K562 (cell line): ENCODE measurements around the gene PDCD6IP. TPM values are rescaled to one million over a fixed set of nuclear protein-coding genes. Genes with fewer than 3 reads are reported as not detected.

Source experiments
- BACH1 ChIP-seq: fragments of 200-800 bp; sonication (Bioruptor generic); IDR thresholded peaks from 2 replicates; pipeline ENCODE4 v1.6.1; 2016; ENCODE audit warnings: missing genetic modification characterization, missing compliant biosample characterization
- HDAC8 ChIP-seq: fragments of 450-650 bp; IDR thresholded peaks from 2 replicates; pipeline ENCODE4 v1.6.1; 2016; ENCODE audit warnings: mild to moderate bottlenecking, missing genetic modification characterization, moderate library complexity, missing compliant biosample characterization
- KLF10 ChIP-seq: fragments of 250-450 bp; sonication (Bioruptor Pico); IDR thresholded peaks from 2 replicates; pipeline ENCODE4 v1.6.1; 2021; ENCODE audit warnings: matching md5 sums
- KLF16 ChIP-seq: IDR thresholded peaks from 2 replicates; pipeline ENCODE4 v1.6.1; 2016; ENCODE audit warnings: antibody characterized with exemption
- POLR3A ChIP-seq: IDR thresholded peaks from 2 replicates; pipeline ENCODE4 v1.6.1; 2011; ENCODE audit warnings: borderline replicate concordance, mild to moderate bottlenecking, moderate library complexity; ENCODE audit not compliant: insufficient read length, insufficient read depth; ENCODE audit errors: extremely low read depth
- RCOR1 ChIP-seq, 2 experiments: IDR thresholded peaks; 2 replicates each; pipeline ENCODE4 v1.6.1; 2012; ENCODE audit warnings: low read depth in 2 of 2, low read length in 2 of 2, borderline replicate concordance in 1 of 2, improper control_type of control experiment in 1 of 2
- SMC3 ChIP-seq: conservative IDR thresholded peaks from 2 replicates; pipeline ENCODE4 v1.6.1; 2011; ENCODE audit warnings: low read depth, low read length, improper control_type of control experiment; ENCODE audit not compliant: insufficient read depth
- TCF7 ChIP-seq: sonication (generic); IDR thresholded peaks from 2 replicates; pipeline ENCODE4 v1.6.1; 2016; ENCODE audit warnings: antibody characterized with exemption, borderline replicate concordance
- polyA plus RNA-seq, 8 experiments: library from polyadenylated mRNA; depleted of rRNA in 4 of 8; stranded (reverse) in 5 of 8; unstranded in 3 of 8; fragments of >200 nt; fragmentation: Nextera tagmentation in 2 of 8; fragmentation: Illumina TruSeq in 1 of 8; extraction: Ambion mirVana in 2 of 8; extraction: Trizol in 1 of 8; gene quantifications; 2 replicates each; pipeline versions ENCODE4 v1.2.1 to v1.2.3, GENCODE V29; 2011 to 2014; ENCODE audit warnings: inconsistent platforms in 1 of 8, missing spikeins in 1 of 8
- total RNA-seq, 7 experiments: library from RNA; depleted of rRNA in 6 of 7; stranded (reverse); fragments of >200 nt in 6 of 7; fragmentation: Illumina TruSeq in 2 of 7; extraction: Trizol in 2 of 7; gene quantifications; 2 replicates each; pipeline versions ENCODE4 v1.2.1 to v1.2.3, GENCODE V29; 2011 to 2021; ENCODE audit warnings: low replicate concordance in 1 of 7
- TF ChIP-seq, protein P1 (sequence below): fragments of 450-650 bp; IDR thresholded peaks from 2 replicates; pipeline ENCODE4 v1.7.1; 2018; ENCODE audit warnings: mild to moderate bottlenecking, low read depth; ENCODE audit not compliant: partially characterized antibody
- TF ChIP-seq, protein P2 (sequence below), 2 experiments: fragments of 450-650 bp in 1 of 2; sonication (generic) in 1 of 2; formaldehyde crosslinking in 1 of 2; IDR thresholded peaks in 1 of 2; conservative IDR thresholded peaks in 1 of 2; 2 replicates each; pipeline versions ENCODE4 v1.6.1 to v1.8.1; 2016 to 2023; ENCODE audit warnings: mild to moderate bottlenecking in 2 of 2, moderate library complexity in 2 of 2, inconsistent platforms in 1 of 2, missing genetic modification reagents in 1 of 2
- TF ChIP-seq, protein P3 (sequence below): fragments of 200-800 bp; sonication (Bioruptor generic); IDR thresholded peaks from 2 replicates; pipeline ENCODE4 v1.6.1; 2017; ENCODE audit warnings: missing genetic modification characterization, missing compliant biosample characterization
- TF ChIP-seq, protein P4 (sequence below): sonication (generic); formaldehyde crosslinking; IDR thresholded peaks from 2 replicates; pipeline ENCODE4 v1.8.1; 2023; ENCODE audit warnings: missing genetic modification reagents, mild to moderate bottlenecking, borderline replicate concordance
- TF ChIP-seq, protein P5 (sequence below), 2 experiments: IDR thresholded peaks; 2 replicates each; pipeline ENCODE4 v1.6.1; 2011; ENCODE audit warnings: borderline replicate concordance in 1 of 2, control low read depth in 1 of 2, low read depth in 1 of 2, low read length in 1 of 2, mild to moderate bottlenecking in 1 of 2, mixed read lengths in 1 of 2, moderate library complexity in 1 of 2; ENCODE audit not compliant: insufficient read depth in 1 of 2, insufficient read length in 1 of 2, poor library complexity in 1 of 2, severe bottlenecking in 1 of 2; ENCODE audit errors: extremely low read depth in 1 of 2

Gene PDCD6IP
- total and polyA plus RNA-seq, 9 of the 15 experiments (the other 6 are each of a cell fraction or from before 2014, with no cell fraction given): 40.2 to 302 (median 122) TPM

DNA sequence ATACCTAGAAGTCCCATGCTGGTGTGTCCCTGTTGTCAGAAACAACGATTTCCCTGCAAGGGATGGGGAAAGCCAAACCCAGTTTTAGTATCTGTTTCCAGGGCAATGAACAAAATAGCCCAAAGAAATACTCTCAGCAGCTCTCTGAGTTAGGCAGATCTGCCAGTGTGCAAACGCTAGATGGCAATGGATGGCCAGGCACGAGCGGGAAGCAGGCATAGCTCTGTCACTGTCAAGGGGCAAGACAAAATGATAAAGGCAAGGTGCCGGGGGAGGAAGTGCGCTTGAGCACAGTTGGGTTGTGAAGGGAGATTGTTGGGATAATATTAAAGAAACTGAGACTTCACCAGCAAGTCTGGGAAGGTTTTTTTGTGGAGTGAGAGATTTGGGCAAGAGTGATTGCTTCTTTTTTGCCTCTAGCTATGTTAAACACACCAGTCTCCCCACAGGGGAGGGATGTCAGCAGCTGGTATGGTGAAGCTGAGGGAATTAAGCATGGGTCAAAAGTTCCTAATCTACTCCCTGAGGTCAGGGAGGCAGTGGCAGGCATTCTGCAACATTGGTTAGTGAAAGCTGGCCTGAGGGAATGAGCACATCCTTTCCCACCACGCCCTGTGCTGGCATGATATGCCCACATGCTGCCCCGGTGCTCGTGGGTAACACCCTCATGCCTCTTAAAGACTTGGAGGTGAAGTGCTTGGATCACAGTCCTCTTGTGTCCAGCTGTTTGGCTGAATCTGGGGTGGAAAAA, 117.5 kb downstream of the PDCD6IP start (continued):
- TF ChIP-seq, protein P1, sequence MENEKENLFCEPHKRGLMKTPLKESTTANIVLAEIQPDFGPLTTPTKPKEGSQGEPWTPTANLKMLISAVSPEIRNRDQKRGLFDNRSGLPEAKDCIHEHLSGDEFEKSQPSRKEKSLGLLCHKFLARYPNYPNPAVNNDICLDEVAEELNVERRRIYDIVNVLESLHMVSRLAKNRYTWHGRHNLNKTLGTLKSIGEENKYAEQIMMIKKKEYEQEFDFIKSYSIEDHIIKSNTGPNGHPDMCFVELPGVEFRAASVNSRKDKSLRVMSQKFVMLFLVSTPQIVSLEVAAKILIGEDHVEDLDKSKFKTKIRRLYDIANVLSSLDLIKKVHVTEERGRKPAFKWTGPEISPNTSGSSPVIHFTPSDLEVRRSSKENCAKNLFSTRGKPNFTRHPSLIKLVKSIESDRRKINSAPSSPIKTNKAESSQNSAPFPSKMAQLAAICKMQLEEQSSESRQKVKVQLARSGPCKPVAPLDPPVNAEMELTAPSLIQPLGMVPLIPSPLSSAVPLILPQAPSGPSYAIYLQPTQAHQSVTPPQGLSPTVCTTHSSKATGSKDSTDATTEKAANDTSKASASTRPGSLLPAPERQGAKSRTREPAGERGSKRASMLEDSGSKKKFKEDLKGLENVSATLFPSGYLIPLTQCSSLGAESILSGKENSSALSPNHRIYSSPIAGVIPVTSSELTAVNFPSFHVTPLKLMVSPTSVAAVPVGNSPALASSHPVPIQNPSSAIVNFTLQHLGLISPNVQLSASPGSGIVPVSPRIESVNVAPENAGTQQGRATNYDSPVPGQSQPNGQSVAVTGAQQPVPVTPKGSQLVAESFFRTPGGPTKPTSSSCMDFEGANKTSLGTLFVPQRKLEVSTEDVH: no peak
- TF ChIP-seq SMC3 (peak; percentile 62), HDAC8 (tag) (no peak), POLR3A (no peak), TCF7 (no peak), RCOR1 (IDR thresholded peaks at IDR 0.05; ENCODE audit: borderline replicate concordance in 1 of 2, low read depth in 2 of 2, low read length in 2 of 2) (peak in 1 of 2 experiments; percentile 25; a peak in 2 of 4 replicates), BACH1 (tag) (0 out of 2 replicates have a peak, but pooled peaks have one; percentile 21), KLF10 (CRISPR knock-in tag) (no peak), KLF16 (no peak)
- TF ChIP-seq, protein P2, sequence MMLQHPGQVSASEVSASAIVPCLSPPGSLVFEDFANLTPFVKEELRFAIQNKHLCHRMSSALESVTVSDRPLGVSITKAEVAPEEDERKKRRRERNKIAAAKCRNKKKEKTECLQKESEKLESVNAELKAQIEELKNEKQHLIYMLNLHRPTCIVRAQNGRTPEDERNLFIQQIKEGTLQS (IDR thresholded peaks at IDR 0.05): no peak
- TF ChIP-seq, protein P2 (CRISPR knock-in tag; conservative IDR thresholded peaks at IDR 0.05): no peak
- TF ChIP-seq, protein P3, sequence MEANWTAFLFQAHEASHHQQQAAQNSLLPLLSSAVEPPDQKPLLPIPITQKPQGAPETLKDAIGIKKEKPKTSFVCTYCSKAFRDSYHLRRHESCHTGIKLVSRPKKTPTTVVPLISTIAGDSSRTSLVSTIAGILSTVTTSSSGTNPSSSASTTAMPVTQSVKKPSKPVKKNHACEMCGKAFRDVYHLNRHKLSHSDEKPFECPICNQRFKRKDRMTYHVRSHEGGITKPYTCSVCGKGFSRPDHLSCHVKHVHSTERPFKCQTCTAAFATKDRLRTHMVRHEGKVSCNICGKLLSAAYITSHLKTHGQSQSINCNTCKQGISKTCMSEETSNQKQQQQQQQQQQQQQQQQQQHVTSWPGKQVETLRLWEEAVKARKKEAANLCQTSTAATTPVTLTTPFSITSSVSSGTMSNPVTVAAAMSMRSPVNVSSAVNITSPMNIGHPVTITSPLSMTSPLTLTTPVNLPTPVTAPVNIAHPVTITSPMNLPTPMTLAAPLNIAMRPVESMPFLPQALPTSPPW (CRISPR knock-in tag): peak; percentile 27; the same call in 1 of the 2 replicates
- TF ChIP-seq, protein P4, sequence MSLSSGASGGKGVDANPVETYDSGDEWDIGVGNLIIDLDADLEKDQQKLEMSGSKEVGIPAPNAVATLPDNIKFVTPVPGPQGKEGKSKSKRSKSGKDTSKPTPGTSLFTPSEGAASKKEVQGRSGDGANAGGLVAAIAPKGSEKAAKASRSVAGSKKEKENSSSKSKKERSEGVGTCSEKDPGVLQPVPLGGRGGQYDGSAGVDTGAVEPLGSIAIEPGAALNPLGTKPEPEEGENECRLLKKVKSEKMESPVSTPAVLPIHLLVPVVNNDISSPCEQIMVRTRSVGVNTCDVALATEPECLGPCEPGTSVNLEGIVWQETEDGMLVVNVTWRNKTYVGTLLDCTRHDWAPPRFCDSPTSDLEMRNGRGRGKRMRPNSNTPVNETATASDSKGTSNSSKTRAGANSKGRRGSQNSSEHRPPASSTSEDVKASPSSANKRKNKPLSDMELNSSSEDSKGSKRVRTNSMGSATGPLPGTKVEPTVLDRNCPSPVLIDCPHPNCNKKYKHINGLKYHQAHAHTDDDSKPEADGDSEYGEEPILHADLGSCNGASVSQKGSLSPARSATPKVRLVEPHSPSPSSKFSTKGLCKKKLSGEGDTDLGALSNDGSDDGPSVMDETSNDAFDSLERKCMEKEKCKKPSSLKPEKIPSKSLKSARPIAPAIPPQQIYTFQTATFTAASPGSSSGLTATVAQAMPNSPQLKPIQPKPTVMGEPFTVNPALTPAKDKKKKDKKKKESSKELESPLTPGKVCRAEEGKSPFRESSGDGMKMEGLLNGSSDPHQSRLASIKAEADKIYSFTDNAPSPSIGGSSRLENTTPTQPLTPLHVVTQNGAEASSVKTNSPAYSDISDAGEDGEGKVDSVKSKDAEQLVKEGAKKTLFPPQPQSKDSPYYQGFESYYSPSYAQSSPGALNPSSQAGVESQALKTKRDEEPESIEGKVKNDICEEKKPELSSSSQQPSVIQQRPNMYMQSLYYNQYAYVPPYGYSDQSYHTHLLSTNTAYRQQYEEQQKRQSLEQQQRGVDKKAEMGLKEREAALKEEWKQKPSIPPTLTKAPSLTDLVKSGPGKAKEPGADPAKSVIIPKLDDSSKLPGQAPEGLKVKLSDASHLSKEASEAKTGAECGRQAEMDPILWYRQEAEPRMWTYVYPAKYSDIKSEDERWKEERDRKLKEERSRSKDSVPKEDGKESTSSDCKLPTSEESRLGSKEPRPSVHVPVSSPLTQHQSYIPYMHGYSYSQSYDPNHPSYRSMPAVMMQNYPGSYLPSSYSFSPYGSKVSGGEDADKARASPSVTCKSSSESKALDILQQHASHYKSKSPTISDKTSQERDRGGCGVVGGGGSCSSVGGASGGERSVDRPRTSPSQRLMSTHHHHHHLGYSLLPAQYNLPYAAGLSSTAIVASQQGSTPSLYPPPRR (CRISPR knock-in tag): no peak
- TF ChIP-seq, protein P5, sequence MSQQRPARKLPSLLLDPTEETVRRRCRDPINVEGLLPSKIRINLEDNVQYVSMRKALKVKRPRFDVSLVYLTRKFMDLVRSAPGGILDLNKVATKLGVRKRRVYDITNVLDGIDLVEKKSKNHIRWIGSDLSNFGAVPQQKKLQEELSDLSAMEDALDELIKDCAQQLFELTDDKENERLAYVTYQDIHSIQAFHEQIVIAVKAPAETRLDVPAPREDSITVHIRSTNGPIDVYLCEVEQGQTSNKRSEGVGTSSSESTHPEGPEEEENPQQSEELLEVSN (IDR thresholded peaks at IDR 0.05; ENCODE audit: borderline replicate concordance in 1 of 2, extremely low read depth in 1 of 2, insufficient read depth in 1 of 2, insufficient read length in 1 of 2, low read depth in 1 of 2, low read length in 1 of 2, poor library complexity in 1 of 2, severe bottlenecking in 1 of 2): no peak
